ENCODE results near the gene PCDHGA5.

DNA sequence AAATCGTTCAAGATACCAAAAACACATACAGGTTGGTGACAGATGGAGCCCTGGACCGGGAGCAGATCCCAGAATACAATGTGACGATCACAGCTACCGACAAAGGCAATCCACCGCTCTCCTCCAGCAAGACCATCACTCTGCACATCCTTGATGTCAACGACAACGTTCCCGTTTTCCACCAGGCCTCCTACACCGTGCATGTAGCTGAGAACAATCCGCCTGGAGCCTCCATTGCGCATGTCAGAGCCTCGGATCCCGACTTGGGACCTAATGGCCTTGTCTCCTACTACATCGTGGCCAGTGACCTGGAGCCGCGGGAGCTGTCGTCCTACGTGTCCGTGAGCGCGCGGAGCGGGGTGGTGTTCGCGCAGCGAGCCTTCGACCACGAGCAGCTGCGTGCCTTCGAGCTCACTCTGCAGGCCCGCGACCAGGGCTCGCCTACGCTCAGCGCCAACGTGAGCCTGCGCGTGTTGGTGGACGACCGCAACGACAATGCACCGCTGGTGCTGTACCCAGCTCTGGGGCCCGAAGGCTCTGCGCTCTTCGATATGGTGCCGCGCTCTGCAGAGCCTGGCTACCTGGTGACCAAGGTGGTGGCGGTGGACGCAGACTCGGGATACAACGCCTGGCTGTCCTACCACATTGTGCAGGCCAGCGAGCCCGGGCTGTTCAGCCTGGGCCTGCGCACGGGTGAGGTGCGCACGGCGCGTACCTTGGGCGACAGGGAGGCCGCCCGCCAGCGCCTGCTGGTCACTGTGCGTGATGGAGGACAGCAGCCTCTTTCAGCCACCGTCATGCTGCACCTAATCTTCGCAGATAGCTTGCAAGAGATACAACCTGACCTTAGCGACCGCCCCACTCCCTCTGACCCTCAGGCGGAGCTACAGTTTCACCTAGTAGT lies 7.9 kb downstream of the PCDHGA5 start:
- TF ChIP-seq, protein P1, sequence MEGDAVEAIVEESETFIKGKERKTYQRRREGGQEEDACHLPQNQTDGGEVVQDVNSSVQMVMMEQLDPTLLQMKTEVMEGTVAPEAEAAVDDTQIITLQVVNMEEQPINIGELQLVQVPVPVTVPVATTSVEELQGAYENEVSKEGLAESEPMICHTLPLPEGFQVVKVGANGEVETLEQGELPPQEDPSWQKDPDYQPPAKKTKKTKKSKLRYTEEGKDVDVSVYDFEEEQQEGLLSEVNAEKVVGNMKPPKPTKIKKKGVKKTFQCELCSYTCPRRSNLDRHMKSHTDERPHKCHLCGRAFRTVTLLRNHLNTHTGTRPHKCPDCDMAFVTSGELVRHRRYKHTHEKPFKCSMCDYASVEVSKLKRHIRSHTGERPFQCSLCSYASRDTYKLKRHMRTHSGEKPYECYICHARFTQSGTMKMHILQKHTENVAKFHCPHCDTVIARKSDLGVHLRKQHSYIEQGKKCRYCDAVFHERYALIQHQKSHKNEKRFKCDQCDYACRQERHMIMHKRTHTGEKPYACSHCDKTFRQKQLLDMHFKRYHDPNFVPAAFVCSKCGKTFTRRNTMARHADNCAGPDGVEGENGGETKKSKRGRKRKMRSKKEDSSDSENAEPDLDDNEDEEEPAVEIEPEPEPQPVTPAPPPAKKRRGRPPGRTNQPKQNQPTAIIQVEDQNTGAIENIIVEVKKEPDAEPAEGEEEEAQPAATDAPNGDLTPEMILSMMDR (IDR thresholded peaks at IDR 0.05 in 8 of 11, conservative IDR thresholded peaks at IDR 0.05 in 3 of 11), result no peak
- TF ChIP-seq POLR2A (IDR thresholded peaks at IDR 0.05) (no peak), POLR2AphosphoS5 (IDR thresholded peaks at IDR 0.05) (no peak)

Measured in spleen (tissue), 7 donors.